Esophagus (tissue), 2 donors: ENCODE results near the gene CDIP1. TPM values are rescaled to one million over a fixed set of nuclear protein-coding genes. Genes with fewer than 3 reads are reported as not detected.

Experiments
- H3K27ac ChIP-seq, 2 donors: one replicate each; pipeline ENCODE4 v1.5.1; 2013; ENCODE audit warnings: low read depth in 2 of 2, mild to moderate bottlenecking in 2 of 2, inconsistent platforms in 1 of 2, low read length in 1 of 2, moderate library complexity in 1 of 2
- H3K27me3 ChIP-seq, 2 donors: one replicate each; pipeline ENCODE4 v1.6.1; 2013; ENCODE audit warnings: low read length in 2 of 2, control low read depth in 1 of 2, mild to moderate bottlenecking in 1 of 2; ENCODE audit not compliant: insufficient read depth in 2 of 2, control insufficient read depth in 1 of 2
- H3K36me3 ChIP-seq, 2 donors: one replicate each; pipeline ENCODE4 v1.6.1; 2013; ENCODE audit warnings: low read length in 1 of 2; ENCODE audit not compliant: control insufficient read depth in 2 of 2, insufficient read depth in 2 of 2
- H3K4me1 ChIP-seq, 2 donors: one replicate each; pipeline ENCODE4 v1.6.1; 2013; ENCODE audit warnings: low read length in 1 of 2; ENCODE audit not compliant: control insufficient read depth in 2 of 2, insufficient read depth in 2 of 2
- H3K4me3 ChIP-seq, 2 donors: one replicate each; pipeline ENCODE4 v1.5.1; 2013; ENCODE audit warnings: low read length in 2 of 2, mild to moderate bottlenecking in 2 of 2, low read depth in 1 of 2, moderate library complexity in 1 of 2
- H3K9me3 ChIP-seq, 2 donors: one replicate each; pipeline ENCODE4 v1.6.1; 2013; ENCODE audit warnings: mild to moderate bottlenecking in 2 of 2, low read depth in 1 of 2, low read length in 1 of 2, moderate library complexity in 1 of 2; ENCODE audit not compliant: control insufficient read depth in 2 of 2, insufficient read depth in 1 of 2
- WGBS, 2 donors: extraction: QIAGEN DNeasy Blood & Tissue Kit; methylation state at CpG; one replicate each; pipeline ENCODE4 v1.1.7; 2013; 5-methylcytosine and 5-hydroxymethylcytosine counted together
- polyA plus RNA-seq, 2 donors: library from polyadenylated mRNA; stranded (reverse); fragments of 200-250 nt; gene quantifications; one replicate each; pipeline ENCODE4 v1.2.3, GENCODE V29; 2013
- donor health status: healthy with polysubstance abuse.
- donor health status: Bipolar disorder and iron deficiency.

CDIP1 gene
- polyA plus RNA-seq, 2 donors = 12.0 to 12.1 TPM

DNA sequence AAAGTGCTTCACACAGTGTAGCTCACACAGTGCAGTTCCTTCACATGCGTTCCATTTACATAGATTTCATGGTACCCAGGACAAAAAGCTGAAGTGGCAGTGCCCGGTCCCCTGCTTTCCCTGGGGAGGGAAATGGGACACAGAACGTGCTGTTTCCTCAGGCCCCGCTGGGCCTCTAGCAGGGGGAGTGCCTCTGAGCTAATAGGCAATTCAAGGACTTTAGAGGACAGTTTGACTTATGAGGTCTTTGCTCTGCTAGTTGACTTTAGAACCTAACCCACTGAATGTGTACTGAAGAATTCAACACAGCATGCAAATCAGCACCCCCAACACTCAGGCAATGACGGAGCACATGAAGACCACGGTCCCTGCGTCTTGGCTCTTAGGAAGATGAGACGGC, 6.8 kb downstream of the CDIP1 start:
- Histone ChIP-seq H3K4me1 (peaks cover 0 to 9% of the 10 kb centered on the region in 2 donors), H3K27me3 (no peaks in the 10 kb centered on the region), H3K9me3 (no peaks in the 10 kb centered on the region), H3K4me3 (no peak overlapping the region), H3K27ac (no peak overlapping the region), H3K36me3 (peaks cover 3 to 7% of the 10 kb centered on the region in 2 donors)
- 90 to 94% methylated on average over 8 of the region's 8 CpGs for WGBS, 2 donors

DNA sequence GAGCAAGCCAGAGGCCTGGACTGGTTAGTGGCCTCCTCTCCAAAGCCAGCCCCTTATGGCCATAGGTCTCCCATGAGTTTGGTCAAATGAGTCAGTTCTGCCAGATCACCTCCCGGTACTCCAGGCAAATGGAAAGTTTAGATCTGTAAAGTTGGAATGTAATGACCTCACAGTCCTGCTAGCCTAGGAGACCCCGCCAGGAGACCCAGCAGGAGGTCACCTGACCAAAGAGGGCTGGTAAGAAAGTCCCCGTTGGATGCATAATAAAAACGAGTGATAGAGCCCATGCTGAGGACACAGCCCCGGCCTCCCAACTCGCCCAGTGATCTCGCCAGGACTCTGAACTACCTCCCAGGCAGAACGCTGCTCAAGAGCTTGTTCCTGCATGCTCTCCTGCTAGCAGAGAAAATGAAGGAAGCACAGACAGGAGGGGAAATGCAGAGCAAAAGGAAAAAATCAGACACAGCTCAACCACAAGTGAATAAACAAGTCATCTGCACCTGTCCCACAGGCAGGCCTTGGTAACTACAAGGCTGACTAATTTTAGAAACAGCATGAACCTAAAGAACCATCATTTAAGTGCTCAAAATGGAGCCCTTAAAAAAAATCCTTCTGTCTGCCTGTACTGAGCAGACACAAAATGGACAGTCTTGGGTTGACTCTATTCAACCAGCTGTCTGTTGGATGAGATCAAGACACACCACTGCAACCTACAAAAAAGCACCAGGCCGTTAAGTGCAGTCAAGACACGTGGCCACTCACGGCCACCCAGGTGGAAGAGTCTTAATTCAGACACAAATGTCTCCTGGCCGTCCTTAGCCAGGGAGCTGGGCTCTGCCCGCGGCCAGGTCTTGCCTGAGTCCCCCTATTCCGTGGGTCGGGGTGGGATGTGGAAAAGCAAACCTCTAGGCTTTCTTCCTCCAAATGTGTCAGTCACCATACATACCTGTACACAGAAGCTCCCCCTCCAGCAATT, 9.2 kb downstream of the CDIP1 start:
- no peak overlapping the region for H3K4me3 ChIP-seq
- H3K4me1 ChIP-seq = peaks cover 0 to 3% of the 10 kb centered on the region in 2 donors
- peak overlapping the region in 1 of 2 donors; percentile 64 for H3K27ac ChIP-seq
- H3K36me3 ChIP-seq = peaks cover 3 to 5% of the 10 kb centered on the region in 2 donors
- WGBS, 2 donors = 46% methylated on average over 16 of the region's 16 CpGs
- no peaks in the 10 kb centered on the region for H3K27me3 ChIP-seq
- no peaks in the 10 kb centered on the region for H3K9me3 ChIP-seq

DNA sequence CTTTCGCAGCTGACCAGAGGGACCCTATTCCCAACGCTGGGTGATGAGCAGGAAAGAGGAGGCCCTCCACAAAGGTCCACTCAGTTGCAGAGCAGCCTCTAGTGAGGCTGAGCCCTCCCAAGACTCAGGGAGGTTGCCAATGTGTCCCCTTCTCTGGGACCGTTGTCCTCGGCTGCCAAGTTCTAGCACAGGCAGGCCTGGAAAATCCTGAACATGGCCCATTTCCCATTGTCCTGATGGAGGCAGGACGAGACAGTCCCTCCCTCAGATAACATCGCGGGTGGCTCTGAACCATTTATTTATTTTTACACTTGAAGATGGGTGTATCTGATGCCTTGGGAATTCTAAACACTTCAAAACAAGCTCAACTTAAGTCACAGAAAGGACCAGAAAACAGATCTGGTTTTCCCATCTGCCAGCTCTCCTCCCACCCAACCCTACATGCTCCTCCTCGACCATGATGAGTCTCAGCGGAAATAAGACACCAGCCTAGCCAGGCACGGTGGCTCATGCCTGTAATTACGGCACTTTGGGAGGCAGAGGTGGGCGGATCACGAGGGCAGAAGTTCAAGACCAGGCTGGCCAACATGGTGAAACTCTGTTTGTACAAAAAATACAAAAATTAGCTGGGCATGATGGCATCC, 12.8 kb downstream of the CDIP1 start:
- H3K36me3 ChIP-seq = peaks cover 0 to 2% of the 10 kb centered on the region in 2 donors
- no peak overlapping the region for H3K27ac ChIP-seq
- no peak overlapping the region for H3K4me3 ChIP-seq
- H3K9me3 ChIP-seq = no peaks in the 10 kb centered on the region
- no peaks in the 10 kb centered on the region for H3K27me3 ChIP-seq
- H3K4me1 ChIP-seq = peaks cover 0 to 6% of the 10 kb centered on the region in 2 donors
- WGBS, 2 donors = 74 to 75% methylated on average over 13 of the region's 13 CpGs

DNA sequence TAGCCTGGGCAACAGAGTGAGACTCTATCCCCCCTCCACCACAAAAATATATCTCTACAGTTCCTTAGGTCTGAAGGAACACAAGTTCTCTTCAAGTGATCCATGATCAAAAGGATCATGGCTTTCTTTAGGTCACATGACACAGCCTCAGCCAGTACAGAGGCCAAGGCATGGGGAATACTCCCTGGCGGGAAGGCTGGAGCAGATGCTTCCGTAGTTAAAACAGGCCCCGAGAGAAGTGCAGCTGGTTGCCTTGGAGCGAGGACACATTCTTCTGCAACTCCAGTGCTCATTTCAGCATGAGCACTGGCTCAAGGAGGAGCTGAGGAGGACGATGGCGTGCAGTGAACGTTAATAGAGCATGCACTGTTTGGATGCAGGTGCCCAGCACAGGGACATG, 13.5 kb downstream of the CDIP1 start:
- Histone ChIP-seq H3K4me1 (peaks cover 0 to 6% of the 10 kb centered on the region in 2 donors), H3K9me3 (no peaks in the 10 kb centered on the region), H3K27ac (no peak overlapping the region), H3K27me3 (no peaks in the 10 kb centered on the region), H3K36me3 (peaks cover 0 to 2% of the 10 kb centered on the region in 2 donors), H3K4me3 (no peak overlapping the region)
- 76 to 79% methylated on average over 7 of the region's 7 CpGs for WGBS, 2 donors

DNA sequence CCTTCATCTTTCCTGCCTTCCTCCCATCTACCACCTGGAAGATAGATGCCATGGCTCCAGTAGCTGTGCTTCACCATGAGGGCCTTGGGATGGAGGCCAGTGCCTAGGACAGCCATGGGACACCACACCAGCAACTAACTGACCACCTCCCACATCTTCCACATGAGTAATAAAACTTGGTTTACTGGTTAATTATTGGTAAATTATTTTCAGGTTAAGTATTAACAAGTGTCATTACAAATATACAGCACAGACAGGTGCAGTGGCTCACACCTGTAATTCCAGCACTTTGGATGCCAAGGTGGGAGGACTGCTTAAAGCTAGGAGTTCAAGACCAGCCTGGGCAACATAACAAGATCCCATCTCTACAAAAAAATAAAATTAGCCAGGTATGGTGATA, 14.0 kb downstream of the CDIP1 start:
- H3K36me3 ChIP-seq = peaks cover 0 to 2% of the 10 kb centered on the region in 2 donors
- H3K27me3 ChIP-seq = no peaks in the 10 kb centered on the region
- no peak overlapping the region for H3K4me3 ChIP-seq
- H3K27ac ChIP-seq = no peak overlapping the region
- peaks cover 0 to 6% of the 10 kb centered on the region in 2 donors for H3K4me1 ChIP-seq
- no peaks in the 10 kb centered on the region for H3K9me3 ChIP-seq

DNA sequence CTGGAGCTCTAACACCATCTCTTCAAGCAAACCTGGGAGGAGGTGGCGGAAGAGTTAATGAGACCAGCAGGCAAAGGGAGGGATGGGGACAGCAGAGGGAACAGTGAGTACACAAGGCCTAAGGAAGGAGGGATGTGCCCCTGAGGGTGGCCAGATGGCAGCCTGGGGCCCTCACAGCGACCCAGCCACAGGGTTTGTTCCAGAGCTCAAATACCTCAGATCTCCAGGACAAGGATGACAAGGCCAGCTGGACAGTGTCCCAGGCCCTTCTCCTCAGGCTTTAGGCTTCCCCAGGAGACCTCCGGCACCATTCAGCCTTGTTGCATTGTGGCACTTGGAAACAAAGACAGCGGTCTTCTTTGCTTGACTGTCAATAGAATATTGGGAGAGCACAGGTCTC, 14.9 kb downstream of the CDIP1 start:
- Histone ChIP-seq H3K4me3 (no peak overlapping the region), H3K4me1 (peaks cover 0 to 6% of the 10 kb centered on the region in 2 donors), H3K9me3 (no peaks in the 10 kb centered on the region), H3K27me3 (no peaks in the 10 kb centered on the region), H3K36me3 (peaks cover 0 to 2% of the 10 kb centered on the region in 2 donors), H3K27ac (no peak overlapping the region)
- WGBS, 2 donors = 93 to 95% methylated on average over 4 of the region's 4 CpGs

DNA sequence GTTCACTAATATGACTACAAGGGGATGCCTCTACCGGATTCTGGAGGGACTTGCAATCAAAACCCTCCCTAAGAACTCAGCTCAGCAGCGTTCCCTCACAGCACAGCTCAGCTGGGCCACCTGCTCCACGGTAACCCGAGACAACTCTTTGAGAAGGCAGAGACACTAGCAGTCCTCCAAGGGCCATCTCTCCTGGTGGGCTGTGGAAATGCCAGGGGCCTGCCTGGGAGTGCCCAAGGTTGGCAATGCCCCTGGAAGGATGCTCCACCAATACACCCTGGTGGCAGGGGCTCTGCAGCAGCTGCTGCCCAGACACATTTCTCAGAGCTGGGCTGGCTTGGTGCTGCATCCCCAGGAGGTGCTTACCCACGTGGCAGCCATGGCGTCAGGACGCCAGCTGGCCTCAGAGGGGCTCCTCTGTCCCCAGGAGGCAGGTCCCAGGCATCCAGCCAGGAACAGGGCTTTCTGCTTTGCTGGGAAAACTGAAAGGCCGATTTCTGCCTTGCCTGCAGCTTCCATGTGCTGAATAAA, 16.5 kb downstream of the CDIP1 start:
- WGBS, 2 donors = 52 to 69% methylated on average over 8 of the region's 8 CpGs
- Histone ChIP-seq H3K27ac (no peak overlapping the region), H3K4me3 (no peak overlapping the region), H3K9me3 (no peaks in the 10 kb centered on the region), H3K36me3 (peaks cover 0 to 2% of the 10 kb centered on the region in 2 donors), H3K4me1 (peaks cover 0 to 6% of the 10 kb centered on the region in 2 donors), H3K27me3 (no peaks in the 10 kb centered on the region)

DNA sequence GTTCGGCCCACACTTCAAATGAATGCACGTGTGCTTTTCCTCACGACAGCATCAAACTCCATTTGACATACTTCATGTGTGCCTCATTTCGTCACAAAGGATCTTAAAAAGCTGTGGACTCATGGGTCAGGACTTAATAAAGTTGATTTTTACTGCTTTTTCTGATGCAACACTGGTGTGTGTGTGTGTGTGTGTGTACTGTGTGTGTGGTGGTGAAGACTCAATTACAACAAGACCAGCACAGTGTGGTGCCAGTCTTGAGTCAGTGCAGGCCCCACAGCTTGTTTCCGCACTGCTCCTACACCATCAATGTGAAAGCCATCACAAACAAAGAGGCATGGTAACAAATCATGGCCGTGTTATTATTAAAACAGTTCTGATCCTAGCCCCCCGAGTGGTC, 17.7 kb downstream of the CDIP1 start:
- H3K4me3 ChIP-seq = no peak overlapping the region
- peaks cover 0 to 6% of the 10 kb centered on the region in 2 donors for H3K4me1 ChIP-seq
- H3K27ac ChIP-seq = no peak overlapping the region
- WGBS, 2 donors = 84 to 88% methylated on average over 7 of the region's 7 CpGs
- no peaks in the 10 kb centered on the region for H3K27me3 ChIP-seq
- H3K9me3 ChIP-seq = no peaks in the 10 kb centered on the region
- peaks cover 0 to 2% of the 10 kb centered on the region in 2 donors for H3K36me3 ChIP-seq

DNA sequence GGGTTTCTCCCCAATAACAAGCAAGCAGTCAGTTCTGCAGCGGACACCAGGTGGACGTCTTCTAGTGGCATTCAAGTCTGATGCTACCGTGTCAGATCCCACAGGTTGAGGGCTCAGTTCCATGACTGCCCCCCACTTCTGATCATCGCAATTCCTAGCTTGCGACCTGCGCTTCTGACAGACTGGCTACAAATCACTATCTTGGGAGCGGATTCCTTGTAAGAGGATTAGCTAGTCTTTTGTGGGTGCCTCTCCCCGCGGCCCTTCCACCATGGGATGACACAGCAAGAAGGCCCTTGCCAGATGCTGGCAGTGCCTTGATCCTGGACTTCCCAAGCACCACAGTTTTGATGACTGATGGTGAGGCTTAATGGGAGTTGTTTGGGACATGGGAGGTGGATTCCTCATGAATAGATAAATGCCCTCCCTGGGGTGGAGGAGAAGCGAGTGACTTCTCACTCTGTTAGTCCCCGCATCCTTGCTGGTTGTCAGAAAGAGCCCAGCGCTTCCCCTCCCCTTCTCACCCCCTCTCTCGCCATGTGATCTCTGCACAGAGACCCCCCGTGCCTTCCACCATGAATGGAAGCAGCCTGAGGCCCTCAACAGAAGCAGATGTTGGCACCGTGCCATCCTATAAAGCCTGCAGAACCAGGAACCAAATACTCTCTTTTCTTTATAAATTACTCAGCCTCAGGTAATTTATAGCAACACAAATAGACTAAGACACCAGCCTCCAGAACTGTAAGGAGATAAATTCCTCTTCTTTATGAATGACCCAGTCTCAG, 19.1 kb downstream of the CDIP1 start:
- Histone ChIP-seq H3K36me3 (peaks cover 0 to 2% of the 10 kb centered on the region in 2 donors), H3K9me3 (no peaks in the 10 kb centered on the region), H3K4me1 (peaks cover 3 to 6% of the 10 kb centered on the region in 2 donors), H3K4me3 (no peak overlapping the region), H3K27ac (no peak overlapping the region), H3K27me3 (no peaks in the 10 kb centered on the region)
- 75 to 78% methylated on average over 15 of the region's 15 CpGs for WGBS, 2 donors
